Medulla oblongata (tissue), 1 donor: Measurements from ENCODE around the gene FOXO3.
"Not testable (repeated sequence)": the region's sequence is repeated elsewhere in the genome, so short reads cannot be mapped to it uniquely, and the experiment has no call there.

ENCODE experiments used
- DNase-seq: peaks from one replicate; pipeline ENCODE4 v3.0.0-alpha.2; 2015; ENCODE audit errors: extremely low spot score

Gene FOXO3

DNA sequence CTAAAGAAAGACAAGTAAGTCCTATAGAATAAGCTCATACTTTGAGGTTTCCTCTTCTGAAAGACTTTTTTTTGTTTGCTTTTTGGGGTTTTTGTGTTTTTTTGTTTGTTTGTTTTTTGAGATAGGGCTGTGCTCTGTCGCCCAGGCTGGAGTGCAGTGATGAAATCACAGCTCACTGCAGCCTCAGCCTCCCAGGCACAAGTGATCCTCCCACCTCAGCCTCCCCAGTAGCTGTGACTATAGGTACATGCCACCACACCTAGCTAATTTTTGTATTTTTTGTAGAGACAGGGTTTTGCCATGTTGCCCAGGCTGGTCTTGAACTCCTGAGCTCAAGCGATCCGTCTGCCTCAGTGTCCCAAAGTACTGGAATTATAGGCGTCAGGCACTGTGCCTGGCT, 98.1 kb downstream of the FOXO3 start:
- DNase-seq, result not testable (repeated sequence)

DNA sequence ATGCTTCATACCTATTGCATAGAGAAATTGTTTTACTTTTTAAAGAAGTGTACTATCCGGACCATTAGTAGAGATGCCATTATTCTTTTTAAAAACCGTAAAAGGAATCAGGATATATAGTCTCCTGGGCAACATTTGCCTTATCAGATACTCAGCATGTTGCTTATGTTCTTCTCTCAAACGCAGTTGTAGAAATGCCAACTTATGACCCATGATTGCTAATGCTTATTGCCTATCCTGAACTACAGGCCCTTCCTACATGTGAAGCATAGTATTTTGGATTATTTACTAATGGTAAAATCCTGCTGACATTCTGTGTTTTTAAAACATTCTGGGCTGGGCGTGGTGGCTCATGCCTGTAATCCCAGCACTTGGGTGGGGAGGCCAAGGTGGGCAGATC, 99.5 kb downstream of the FOXO3 start:
- no peak for DNase-seq

GRCh38 chr6:108661430-108661829, 100.7 kb downstream of the FOXO3 start:
- no peak for DNase-seq

- DNase-seq, result no peak
These were observed 101.3 kb downstream of the FOXO3 start for GRCh38 chr6:108661982-108662381.

DNA sequence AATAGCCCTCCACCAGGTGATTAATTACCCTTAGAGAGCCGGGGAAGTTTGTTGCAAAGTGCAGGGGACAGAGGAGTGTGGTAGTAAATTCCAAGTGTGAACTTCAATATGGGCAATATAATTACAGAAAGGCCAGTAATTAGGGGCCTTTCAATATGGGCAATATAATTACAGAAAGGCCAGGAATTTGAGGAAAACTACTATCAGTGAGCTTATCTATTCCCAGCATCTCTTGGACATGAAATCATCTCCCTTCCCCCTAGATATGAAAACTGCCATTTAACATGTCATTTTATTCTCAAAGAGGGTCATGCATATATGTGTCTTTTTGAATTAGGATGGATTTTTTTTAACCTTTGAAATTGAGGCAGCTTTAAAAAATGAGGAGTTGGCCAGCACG, 102.0 kb downstream of the FOXO3 start:
- no peak for DNase-seq

DNA sequence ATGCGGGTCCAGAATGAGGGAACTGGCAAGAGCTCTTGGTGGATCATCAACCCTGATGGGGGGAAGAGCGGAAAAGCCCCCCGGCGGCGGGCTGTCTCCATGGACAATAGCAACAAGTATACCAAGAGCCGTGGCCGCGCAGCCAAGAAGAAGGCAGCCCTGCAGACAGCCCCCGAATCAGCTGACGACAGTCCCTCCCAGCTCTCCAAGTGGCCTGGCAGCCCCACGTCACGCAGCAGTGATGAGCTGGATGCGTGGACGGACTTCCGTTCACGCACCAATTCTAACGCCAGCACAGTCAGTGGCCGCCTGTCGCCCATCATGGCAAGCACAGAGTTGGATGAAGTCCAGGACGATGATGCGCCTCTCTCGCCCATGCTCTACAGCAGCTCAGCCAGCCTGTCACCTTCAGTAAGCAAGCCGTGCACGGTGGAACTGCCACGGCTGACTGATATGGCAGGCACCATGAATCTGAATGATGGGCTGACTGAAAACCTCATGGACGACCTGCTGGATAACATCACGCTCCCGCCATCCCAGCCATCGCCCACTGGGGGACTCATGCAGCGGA, 102.9 kb downstream of the FOXO3 start:
- not testable (repeated sequence) for DNase-seq

GRCh38 chr6:108665495-108666196, 104.9 kb downstream of the FOXO3 start:
- no peak for DNase-seq

GRCh38 chr6:108666656-108667260, 106.0 kb downstream of the FOXO3 start:
- no peak for DNase-seq

DNA sequence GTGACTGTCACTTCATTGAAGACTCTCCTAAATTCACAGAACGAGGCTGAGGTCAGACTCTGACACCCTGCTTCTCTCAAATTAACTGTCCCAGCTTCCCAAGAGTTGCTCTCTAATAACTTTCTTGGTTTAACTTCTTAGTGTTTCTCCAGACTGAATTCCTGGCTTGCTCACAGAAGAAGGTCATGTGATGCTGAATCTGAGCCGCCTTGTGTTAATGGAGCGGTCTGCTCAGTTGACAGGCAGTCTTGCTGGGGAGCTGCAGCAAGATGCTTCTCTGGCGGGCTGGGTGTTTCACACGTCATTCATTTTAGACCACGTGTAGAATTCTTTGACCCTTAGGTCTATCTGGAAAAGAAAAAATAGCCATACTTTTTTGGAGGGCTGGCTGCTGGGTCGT, 107.3 kb downstream of the FOXO3 start:
- peak; percentile 71 for DNase-seq

DNA sequence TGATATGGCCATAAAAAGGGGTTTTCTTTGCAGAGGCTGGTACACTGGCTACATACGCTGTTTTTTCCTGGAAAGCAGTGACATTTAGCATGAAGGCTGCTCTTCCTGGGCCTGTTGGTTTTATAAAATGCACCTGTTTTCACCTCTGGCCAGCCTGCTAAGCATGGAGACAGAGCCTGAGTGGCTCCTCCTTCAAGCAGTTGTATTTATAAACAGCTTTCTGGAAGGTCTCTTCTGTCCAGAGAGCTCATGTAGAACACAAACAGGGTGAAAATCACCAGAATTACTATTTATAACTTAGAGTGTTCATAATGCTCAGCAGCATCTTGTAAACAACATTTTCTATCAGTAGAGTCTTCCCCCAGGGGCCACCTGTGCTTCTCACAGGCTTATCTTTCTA, 109.0 kb downstream of the FOXO3 start:
- DNase-seq, result no peak

DNA sequence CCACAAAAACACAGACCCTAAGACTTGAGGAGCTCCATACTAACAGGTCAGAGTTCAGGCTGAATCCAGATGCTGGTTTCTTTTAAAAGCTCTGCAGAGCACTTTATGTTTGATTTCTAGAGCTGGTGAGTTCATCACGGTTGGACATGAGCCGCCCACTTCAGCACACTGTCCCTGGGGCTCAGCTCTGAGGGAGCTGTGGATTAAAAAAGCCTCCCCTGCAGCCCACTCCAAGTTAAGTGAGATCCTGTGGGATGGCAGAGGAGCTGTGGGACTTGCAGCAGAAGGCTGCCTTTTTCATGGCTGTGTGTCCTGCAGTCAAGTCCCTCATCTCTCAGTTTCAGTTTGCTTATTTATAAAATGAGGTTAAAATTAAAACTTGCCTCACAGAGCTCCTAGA, 110.5 kb downstream of the FOXO3 start:
- DNase-seq, result no peak

- no peak for DNase-seq
These were observed 111.1 kb downstream of the FOXO3 start for GRCh38 chr6:108671790-108672189.

GRCh38 chr6:108672641-108673040, 111.9 kb downstream of the FOXO3 start:
- no peak for DNase-seq

GRCh38 chr6:108673153-108673552, 112.4 kb downstream of the FOXO3 start:
- DNase-seq, result no peak

DNA sequence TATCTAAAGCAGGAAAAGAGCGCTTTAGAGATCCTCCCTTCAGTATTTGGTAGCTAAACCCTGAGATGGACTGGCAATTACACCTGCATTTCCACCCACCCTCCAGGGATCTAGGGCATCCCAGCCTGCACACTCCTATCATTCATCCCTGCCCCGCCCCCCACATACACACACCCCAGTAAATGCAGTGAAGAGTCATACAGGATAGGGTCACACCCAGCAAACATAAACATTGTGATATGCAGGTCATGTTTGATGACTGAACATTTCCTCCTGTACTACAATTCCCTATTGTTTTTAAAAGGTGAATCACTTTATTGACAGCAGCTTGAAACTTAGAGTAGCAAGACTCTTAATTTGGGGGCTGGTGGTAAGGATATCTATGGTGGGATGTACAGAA, 112.9 kb downstream of the FOXO3 start:
- no peak for DNase-seq

- DNase-seq, result no peak
These were observed 114.8 kb downstream of the FOXO3 start for GRCh38 chr6:108675226-108676200.

GRCh38 chr6:108676555-108676954, 115.8 kb downstream of the FOXO3 start:
- no peak for DNase-seq

- DNase-seq, result no peak
These were observed 116.6 kb downstream of the FOXO3 start for GRCh38 chr6:108677357-108677756.

GRCh38 chr6:108677894-108678293, 117.2 kb downstream of the FOXO3 start:
- DNase-seq, result no peak

DNA sequence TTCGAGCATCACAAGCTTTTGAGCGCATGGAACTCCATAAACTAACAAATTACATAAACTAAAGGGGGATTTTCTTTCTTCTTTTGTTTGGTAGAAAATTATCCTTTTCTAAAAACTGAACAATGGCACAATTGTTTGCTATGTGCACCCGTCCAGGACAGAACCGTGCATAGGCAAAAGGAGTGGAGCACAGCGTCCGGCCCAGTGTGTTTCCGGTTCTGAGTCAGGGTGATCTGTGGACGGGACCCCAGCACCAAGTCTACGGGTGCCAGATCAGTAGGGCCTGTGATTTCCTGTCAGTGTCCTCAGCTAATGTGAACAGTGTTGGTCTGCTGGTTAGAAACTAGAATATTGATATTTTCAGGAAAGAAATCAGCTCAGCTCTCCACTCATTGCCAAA, 119.6 kb downstream of the FOXO3 start:
- DNase-seq, result not testable (repeated sequence)

DNA sequence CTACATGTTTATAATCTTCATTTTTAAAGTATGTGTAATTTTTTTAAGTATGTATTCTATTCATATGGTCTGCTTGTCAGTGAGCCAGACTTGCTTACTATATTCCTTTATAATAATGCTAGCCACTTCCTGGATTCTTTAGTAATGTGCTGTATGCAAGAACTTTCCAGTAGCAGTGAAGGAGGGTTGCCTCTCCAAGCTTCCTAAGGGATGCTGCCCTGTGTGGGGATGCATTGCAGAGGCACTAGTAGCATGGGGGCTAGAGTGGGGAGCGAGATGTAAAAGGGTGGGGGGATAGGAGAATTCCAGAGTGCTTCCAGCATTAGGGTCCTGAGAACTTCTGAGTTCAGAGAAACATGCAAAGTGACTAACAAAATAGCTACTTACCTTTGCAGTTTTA, 121.0 kb downstream of the FOXO3 start:
- not testable (repeated sequence) for DNase-seq
